EL (cell line): ENCODE results near the gene MANSC1.
"Not testable (repeated sequence)": the region's sequence is repeated elsewhere in the genome, so short reads cannot be mapped to it uniquely, and the experiment has no call there.

Source experiments
- DNase-seq: peaks from one replicate; pipeline ENCODE4 v3.0.0-alpha.2; 2016

MANSC1 gene

DNA sequence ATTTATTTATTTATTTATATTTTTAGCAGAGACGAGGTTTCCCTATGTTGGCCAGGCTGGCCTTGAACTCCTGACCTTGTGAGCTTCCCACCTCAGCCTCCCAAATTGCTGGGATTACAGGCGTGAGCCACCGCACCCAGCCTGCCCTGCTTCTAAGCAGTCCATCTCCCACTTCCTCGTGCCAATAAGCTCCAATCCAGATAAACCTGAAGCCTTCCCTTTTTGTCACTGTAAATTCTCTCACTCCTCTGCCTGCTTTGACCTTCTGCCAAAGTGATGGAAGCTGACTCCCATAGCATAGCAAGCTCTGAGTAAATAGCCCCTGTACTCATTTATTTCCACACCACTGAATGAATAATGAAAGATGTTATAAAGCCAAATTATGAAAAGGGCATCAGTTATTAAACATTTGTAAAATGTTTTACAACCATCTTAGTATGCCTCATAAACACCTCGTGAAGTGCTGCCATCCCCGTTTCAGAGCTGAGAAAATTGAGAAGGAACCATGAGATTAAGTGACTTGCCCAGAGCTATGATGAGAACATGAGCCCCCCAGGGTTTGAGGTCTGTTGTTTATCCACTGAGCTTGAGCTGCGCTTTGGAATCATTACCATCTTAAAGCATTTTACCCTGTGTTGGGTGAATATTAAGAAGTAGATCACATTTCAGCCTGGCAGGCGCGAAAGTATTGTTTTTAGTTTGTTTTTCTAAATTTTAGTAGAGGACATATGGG, 30.4 kb downstream of the MANSC1 start:
- DNase-seq: peak; percentile 15

DNA sequence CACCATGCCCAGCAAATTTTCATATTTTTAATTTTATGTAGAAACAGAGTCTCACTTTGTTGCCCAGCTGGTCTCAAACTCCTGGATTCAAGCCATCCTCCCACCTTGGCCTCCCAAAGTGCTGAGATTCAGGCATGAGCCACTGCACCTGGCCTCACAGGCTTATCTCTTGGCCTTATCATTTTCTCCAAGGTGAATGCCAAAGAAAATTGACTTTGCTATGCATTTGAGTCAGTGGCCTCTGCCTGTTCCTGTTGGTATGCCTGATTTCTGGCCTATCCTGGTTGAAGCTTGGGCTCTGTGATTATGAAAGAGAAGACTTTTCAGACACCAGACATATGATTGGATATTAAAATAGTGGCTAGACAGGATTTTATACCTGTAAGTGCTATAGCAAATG, 34.2 kb downstream of the MANSC1 start:
- DNase-seq: no peak

DNA sequence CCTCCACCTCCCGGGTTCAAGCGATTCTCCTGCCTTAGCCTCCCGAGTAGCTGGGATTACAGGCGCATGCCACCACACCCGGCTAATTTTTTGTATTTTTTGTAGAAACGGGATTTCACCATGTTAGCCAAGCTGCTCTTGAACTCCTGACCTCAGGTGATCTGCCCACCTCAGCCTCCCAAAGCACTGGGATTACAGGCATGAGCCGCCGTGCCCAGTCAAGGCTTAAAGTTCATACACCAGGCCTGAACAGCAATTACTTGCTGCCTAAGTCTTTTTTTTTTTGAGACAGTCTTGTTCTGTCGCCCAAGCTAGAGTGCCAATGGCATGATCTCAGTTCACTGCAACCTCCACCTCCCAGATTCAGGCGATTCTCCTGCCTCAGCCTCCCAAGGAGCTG, 39.3 kb downstream of the MANSC1 start:
- DNase-seq: not testable (repeated sequence)

DNA sequence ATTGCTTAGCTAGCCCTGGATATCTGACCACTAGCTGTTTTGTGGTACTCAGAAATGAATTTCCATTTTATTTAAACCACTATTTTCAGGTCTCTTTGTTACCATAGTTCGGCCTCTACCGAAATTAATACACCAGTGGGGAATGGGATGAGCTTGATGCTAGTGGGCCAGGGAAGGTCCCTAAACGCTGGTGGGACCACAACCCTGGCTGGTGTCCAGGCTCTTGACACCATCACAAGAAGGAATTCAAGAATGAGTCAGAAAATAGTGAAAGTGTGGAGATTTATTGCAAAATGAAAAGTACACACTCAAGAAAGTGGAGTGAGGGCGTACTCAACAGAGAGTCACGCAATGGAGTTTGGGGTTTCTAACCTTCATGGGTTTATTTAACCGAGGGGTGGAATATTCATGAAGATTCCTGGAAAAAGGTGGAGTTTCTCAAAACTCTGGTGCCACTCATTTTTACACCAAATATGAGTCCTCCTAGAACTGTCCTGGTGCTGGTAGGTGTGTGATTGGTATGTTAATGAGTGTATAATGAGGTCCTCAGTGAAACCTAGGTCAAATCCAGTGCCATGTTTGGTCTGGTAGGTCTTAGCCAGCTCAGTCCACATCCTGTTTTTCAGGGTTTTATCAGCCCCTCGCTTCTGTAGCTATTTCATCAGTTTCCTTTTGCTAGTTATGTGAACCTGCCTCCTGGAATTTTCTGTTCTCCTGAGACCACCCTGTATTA, 44.3 kb downstream of the MANSC1 start:
- no peak for DNase-seq

DNA sequence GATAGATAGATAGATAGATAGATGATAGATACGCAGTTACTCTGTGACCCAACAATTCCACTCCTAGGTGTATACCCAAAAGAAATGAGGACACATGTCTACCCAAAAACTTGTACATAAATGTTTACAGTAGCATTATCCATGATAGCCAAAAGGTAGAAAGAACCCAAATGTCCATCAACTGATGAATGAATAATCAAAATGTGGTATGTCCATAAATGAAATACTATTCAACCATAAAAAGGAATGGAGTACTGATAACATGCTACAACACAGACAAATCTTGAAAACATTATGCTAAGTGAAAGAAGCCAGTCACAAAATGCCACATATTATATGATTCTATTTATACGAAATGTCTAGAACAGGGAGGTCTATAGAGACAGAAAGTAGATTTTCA, 47.1 kb downstream of the MANSC1 start:
- no peak for DNase-seq

DNA sequence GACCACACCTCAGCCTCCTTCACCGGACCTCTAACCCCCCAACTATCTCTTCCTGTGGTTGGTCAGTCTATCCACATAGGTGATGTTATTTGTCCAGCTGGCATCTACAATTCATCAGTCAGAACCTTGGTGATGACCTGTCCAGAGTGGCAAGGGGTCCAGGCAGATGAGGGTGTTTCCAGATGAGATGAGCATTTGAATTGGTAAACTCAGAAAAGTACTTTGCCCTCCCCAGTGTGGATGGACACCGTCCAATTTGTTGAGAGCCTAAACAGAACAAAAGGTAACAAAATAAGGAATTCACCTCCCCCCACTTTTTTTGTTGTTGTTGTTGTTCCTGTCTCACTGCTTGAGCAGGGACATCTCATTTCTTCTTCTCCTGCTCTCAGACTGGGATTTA, 48.9 kb downstream of the MANSC1 start:
- DNase-seq: no peak

DNA sequence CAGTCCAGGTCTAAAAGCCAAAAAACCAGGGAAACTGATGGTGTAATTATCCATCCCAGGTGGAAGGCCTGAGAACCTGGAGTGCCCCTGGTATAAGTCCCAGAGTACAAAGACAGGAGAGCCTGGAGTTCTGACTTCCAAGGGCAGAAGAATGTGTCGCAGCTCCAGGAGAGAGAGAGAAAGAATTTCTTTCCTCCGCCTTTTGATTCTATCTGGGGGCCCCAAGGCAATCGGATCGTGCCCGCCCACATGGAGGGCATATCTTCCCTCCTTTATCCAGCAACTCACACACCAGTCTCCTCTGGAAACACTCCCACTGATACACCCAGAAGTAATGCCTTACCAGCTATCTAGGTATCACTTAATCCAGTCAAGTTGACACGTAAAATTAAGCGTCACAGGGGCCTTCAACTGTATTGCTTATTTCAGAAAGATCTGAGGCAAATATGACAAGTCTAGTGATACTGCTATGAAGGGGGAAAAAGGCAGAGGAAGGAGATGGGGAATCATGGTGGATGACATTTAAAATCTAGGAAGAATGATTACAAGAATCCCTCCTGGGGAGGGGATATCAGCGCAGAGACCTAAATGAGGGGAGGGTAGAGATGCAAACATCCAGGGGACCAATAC, 52.7 kb downstream of the MANSC1 start:
- DNase-seq: no peak

DNA sequence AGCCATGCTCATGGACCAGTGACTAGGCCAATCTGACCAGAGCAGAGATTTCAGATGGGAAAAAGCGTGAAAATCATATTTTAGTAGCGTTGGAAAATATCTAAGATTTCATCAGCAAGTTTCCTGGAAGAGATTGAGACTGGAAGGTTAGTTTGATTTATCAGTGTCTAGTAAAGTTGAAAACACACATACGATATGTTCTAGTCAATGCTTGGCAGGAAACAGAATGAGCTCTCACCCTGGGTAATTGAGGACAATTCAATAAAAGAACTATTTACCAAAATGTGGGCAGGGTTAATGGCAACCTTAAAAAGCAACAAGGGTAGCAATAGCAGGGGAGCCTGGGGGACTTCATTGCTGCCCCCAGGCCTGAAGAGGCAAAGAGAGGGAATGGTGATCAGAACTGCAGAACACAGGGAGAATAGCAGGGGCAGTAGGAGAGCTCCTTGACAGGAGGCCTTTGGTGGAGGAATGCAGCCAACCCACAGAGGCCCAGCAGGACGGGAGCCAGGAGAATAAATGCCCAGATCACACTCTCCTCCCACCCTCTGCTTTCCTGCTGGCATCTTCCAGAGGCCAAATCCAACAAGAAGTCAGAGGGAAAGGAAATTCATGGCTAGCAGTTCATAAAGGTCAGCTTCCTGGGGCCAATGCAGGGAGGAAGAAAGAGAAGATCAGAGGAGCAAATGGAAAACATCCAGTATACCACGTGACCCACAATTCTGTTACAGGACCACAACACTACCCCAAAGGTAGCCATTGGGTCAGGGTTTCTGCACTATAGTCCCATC, 55.6 kb downstream of the MANSC1 start:
- peak; percentile 26 for DNase-seq

DNA sequence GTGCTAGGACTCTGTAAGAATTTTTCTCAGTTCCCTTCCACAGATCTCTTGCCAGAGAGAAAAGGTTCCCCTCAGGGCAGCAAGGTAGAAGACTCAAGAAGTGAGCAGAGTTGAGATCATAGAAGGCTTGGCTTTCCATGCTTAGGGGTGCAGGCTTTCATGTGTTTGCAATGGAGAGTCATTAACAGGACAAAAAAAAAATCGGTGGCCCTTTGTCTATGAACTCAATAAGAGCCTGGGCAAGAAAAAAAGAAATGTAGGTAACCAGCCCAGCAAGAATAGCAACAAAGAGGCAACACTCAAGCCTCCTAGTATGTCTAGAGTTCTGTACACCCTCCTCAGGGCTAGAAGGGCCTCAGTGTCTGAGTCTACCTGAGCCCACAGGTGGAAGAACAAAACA, 59.8 kb downstream of the MANSC1 start:
- DNase-seq: no peak

DNA sequence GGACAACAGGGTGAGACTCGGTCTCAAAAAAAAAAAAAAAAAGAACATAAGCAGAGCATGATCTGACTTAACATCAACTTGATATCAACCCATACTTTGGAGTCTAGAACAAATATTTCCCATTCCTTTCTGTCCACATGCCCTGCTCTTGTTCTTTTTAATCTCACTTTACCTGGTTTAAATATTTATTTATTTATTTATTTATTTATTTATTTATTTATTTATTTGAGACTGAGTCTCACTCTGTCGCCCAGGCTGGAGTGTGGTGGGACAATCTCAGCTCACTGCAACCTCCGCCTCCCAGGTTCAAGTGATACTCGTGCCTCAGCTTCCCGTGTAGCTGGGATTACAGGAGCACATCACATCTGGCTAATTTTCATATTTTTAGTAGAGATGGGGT, 63.6 kb downstream of the MANSC1 start:
- no peak for DNase-seq

DNA sequence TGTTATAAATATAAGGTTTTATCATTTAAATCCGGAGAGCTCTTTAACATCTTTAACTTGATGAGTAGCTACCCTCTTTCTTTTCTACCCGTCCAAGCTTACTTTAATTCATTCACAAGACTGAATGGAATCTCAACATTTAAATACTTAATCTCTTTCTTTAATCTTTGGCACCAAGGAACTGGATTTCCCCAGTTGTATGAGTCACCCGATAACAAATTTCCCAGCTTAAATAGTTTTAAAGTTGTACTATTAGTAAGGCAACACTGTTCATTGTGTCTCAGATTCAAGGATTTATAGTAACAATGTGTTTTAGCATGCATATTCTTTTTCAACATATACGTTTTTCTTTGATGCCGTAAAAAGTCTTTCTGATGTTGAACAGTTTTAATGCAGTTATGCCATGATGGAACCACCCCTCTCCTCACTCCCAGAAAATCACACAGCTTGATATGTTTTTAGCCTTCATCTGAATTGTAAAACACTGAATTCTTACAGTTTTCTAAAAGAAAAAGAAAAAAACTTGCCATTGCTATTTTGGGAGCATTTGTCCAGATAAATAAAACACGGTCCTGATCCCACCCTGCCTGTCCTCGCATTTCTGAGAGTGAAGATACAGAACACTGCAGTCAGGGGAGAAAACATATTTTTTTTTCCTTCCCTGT, 67.1 kb downstream of the MANSC1 start:
- peak; percentile 80 for DNase-seq

DNA sequence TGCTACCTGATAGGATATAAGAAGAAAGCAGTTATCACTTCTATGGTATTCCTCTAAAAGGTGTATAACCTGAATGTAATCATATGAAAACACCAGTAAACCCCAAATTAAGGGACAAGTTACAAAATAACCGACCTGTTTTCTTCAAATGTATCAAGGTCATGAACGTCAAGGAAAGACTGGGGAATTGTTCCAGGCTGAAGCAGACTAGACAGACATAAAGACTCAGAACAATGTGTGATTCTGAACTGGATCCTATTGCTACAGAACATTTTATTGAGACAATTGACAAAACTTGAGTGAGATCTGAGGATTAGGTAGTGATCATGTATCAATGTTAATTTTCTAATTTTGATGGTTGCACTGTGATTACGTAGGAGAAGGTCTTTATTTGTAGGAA, 67.8 kb downstream of the MANSC1 start:
- DNase-seq: no peak

DNA sequence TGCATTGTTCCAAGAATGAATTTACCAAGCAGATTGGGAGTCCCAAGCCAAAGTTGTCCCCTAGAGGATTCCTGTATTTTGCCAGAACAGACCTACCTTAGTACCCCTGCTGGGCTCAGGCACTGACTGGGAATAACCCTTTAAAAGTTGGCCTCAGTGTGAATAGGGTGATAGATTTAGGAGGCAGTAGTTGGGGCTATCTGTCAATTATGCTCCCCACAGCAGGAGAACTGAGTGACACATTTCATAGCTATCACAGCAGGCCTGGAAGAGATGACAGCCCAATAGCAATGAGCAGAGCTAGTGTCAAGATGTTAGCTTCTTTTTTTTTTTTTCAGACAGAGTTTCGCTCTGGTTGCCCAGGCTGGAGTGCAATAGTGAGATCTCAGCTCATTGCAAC, 68.9 kb downstream of the MANSC1 start:
- DNase-seq: no peak

DNA sequence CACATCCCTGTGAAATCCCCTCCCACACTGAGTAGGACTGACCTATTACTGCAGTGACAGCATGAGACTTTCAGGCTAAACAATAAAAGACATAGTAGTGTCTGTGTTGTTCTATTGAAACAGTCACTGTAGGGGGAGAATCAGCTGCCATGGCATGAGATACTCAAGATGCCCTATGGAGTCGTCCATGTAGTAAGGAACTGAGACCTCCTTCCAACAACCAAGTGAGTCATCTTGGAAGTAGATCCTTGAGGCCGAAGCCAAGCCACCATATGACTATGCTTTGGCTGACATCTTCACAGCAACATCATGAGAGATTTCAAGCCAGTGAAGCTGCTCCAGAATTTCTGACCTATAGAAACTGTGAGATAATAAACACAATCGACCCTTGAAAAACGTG, 71.1 kb downstream of the MANSC1 start:
- DNase-seq: peak; percentile 35
